GM21717 (cell line): Measurements from ENCODE around the gene KCNH3.

Experiments
- ATAC-seq: cut with Tn5 transposase; IDR thresholded peaks from one replicate; pipeline ENCODE4 v1.9.1; 2021; ENCODE audit warnings: mild to moderate bottlenecking, moderate library complexity; ENCODE audit not compliant: unreplicated experiment

The KCNH3 gene

DNA sequence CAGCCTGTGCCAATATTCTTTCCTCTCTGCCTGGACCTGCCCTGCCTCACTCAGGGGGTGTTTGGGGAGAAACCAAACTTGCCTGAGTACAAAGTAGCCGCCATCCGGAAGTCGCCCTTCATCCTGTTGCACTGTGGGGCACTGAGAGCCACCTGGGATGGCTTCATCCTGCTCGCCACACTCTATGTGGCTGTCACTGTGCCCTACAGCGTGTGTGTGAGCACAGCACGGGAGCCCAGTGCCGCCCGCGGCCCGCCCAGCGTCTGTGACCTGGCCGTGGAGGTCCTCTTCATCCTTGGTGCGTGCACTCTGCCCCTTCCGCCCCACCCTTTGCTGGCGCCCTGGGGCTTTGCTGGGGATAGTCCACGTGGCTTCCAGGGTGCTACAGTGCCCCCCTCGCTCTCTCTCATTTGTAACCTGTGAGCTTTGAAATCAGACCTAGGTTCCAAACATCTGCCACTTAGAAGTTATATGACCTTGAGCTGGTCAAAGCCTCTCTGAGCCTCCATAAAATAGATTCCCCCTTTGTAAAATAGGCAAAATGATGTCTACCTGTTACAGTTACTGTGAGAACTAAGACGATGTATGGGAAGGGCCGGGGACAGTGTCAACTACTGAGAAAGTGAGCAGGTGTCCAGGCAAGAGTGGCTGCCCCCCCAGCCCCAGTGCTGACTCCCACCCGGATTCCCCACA is 4.5 kb downstream of the KCNH3 start:
- no peak for ATAC-seq

DNA sequence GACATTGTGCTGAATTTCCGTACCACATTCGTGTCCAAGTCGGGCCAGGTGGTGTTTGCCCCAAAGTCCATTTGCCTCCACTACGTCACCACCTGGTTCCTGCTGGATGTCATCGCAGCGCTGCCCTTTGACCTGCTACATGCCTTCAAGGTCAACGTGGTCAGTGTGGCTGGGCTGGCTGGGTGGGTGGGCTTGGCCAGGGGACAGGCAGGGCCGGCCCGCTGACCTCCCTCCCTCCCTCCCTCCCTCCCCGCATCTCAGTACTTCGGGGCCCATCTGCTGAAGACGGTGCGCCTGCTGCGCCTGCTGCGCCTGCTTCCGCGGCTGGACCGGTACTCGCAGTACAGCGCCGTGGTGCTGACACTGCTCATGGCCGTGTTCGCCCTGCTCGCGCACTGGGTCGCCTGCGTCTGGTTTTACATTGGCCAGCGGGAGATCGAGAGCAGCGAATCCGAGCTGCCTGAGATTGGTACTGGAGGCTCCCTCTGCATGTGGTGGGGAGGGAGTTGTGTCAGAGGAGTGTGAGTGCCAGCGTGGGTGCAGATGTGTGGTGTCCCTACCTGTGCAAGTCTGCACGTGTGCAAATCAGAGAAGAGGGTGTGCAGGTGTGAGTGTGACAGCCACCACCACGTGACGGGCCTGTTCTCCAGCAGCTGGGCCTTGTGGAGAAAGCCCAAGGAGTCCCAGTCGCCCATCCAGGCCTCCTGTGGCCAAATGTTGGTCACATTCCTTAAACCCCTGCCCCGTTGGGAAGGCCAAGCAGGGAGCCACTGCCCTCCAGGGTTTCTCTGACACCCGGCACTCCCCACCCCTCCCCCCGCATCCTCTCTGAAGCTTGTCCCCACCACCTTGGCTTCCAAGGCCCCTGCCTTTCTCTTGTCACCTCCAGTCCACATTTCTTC is 5.3 kb downstream of the KCNH3 start:
- no peak for ATAC-seq

DNA sequence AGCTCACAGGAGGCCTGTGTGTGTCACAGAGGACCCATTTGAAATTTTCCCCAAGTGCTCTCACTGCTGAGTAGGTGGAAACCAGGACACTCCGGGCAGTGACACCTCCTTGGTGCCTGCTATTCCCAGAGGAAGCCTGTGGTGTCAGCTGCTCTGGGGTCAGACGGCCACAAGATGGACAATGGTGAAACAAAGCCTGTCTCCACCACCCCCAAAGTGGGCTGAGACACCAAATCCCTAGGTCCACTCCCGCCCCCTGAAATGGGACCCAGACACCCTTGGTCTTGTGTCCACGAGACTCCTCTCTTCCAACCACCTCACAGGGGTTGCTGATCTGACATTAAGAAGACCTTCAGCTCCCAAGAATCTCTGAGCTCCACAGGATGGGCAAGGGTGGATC is 7.0 kb downstream of the KCNH3 start:
- no peak for ATAC-seq

DNA sequence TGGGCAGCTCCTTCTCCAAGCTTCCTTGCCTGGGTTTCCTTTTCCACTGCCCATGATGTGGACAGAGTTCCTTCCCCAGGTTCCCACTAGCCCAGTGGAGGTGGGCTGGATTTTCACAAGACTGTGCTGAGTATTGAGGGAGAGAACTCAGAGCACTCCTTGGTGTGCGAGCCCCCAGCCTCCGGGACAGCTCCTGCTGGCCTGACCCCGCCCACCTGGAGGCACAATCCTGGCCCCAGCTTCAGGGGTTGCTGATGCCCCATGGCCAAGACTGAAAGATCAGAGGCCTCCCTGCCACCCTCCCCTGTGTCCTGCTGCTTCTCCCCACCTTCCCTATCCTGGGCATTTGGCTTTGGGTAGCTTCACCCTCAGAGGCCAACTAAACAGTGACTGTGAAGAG is 7.7 kb downstream of the KCNH3 start:
- ATAC-seq, result no peak

DNA sequence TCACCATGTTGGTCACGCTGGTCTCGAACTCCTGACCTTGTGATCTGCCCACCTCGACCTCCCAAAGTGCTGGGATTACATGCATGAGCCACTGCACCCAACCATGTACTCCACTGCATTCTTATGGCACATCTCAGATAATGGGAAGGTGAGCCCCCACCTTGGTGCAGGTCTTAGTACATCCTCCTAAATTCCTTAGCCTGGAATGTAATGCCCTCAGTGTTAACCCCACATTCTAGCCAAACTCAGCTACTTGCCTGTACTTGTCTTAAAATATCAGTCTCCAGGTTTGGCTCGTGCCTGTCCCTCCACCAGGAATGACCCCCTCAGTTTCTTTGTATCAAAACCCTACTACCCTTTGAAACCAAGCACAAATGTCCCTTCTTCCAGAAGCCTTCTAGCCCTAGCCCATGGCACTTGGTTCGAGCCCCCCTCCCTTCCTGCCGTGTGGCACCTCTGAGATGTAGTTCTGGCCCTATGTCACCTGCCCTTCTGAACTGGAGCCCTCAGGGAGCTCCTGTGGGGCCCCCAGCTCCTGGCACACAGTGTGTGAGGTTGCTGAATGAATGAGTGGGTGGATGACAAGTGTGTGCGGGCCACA is 8.4 kb downstream of the KCNH3 start:
- ATAC-seq, result no peak

DNA sequence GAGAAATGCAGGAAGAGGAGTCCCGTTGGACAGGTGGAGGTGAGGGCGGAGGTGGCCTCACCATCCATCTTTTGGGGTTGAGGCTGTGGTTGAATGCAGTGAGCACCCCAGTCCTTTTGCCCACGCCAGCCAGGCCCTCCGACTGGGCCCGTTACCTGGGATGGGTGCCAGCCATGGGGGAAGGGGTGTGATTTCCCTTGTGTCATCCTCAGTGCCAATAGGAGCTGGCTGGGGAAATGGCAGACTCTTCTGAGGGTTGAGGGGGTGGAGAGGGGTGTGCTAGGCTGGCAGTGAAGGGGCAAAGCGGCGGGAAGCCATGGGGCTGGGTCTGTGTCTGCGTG is 9.6 kb downstream of the KCNH3 start:
- ATAC-seq, result no peak

DNA sequence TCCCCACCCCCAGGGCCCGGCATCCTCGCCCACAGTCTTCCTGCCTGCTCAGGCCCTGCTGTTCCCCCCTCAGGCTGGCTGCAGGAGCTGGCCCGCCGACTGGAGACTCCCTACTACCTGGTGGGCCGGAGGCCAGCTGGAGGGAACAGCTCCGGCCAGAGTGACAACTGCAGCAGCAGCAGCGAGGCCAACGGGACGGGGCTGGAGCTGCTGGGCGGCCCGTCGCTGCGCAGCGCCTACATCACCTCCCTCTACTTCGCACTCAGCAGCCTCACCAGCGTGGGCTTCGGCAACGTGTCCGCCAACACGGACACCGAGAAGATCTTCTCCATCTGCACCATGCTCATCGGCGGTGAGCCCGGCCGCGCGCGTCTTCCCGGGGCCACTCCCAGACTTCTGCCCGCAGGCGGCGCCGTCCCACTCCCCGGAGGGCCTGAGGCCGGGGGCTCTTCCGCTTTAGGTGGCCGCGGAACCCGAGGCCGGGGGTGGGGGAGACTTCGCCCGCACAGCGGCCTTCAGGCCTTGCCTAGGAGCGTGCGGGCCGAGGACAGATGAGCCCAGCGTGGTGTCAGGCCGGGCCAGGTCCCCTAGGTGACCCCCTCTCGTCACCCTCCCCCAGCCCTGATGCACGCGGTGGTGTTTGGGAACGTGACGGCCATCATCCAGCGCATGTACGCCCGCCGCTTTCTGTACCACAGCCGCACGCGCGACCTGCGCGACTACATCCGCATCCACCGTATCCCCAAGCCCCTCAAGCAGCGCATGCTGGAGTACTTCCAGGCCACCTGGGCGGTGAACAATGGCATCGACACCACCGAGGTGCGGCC is 10.2 kb downstream of the KCNH3 start:
- ATAC-seq, result no peak

DNA sequence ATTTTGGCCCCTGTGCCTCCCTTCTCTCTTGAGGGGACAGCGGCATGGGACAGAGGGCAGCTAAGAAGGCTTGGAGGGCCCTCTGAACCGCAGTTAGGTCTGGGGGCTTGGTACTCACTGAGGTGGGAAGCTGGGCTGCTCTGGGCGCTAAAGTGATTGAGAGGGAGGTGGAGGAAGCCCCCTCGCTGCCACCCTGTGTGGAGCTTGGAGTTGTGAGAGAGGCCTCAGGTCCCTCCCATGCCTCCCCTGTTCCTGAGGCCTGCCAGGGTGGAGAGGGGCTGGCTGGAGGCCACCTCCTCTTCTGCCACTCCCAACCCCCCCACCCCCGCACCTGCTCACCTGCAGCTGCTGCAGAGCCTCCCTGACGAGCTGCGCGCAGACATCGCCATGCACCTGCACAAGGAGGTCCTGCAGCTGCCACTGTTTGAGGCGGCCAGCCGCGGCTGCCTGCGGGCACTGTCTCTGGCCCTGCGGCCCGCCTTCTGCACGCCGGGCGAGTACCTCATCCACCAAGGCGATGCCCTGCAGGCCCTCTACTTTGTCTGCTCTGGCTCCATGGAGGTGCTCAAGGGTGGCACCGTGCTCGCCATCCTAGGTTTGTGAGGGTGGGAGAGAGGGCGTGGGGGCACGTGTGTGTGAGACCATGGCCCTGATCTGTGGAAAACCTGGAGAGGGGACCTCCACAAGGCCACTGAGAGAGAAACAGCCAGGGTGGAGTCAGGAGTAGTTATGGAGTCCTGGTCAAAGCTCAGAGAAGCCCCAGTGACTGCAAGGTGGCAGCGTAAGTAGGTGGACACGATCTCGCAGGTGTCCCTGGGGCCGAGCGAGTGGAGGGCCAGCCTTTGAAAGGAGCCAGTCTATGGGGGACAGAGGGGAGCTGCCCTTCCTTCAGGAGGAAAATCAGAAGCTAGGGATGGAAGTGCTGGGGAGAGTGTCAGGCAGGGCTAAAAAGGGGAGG is 11.2 kb downstream of the KCNH3 start:
- ATAC-seq, result no peak

DNA sequence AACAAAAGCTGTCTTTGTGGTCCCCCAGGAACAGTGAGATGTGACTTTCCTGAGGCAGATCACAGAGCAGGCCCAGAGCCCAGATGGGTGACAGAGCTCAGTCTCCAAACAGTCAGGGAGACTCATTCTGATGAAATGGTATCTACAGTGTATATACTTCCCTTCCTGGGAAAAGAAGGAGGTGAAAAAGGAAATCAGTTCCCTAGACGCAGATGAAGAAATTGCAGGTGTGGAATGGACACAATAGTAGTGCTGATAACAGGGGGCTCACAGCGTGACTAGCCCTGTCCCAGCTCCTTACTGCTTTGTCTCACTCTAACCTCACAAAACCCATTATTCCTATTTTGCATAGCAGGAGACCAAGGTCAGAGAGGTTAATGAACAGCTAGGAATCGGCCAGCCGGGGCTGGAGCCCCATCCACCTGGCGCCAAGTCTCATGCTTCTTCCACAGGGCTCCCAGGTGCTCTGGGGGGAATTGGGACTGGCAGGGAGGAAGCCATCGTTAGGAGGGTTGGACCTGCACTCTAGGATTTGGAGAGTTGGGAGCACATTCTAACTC is 11.9 kb downstream of the KCNH3 start:
- ATAC-seq, result no peak

DNA sequence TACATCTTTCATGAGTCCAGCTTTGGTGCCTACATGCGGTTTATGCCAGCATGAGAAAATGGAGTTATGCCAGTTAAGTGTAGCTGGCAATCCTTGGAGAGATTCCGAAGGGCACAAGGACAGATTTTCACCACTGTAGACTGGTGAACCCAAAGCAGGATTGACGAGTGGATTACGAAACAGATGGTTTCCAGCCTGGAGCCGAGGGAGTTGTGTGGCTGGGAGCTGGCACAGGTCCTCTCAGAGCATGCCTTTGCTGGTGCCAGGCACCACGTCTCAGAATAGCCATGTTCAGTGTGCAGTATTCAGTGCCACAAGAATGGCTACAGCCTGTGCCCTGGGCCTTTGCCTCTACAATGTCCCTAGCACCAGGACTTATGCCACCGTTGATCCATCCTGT is 13.2 kb downstream of the KCNH3 start:
- ATAC-seq, result no peak

DNA sequence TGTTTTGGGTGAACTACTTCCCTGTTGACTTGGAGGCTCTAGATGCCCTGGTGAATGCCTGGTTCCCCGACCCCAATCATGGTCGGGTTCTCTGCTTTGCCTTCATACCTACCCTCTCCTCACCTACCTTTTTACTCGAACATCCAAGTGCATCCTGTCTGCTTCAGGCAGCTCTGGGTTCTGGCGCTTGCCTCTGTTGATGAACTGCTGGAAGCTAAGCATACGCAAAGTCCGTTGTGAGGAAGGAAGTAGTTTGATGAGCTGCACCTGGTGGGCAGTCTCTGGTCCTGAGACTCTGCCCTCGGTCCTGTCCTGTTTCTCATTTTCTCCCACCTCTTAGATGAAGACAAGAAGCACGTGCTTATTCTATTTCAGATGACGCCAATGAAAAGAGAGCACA is 13.6 kb downstream of the KCNH3 start:
- ATAC-seq, result no peak

DNA sequence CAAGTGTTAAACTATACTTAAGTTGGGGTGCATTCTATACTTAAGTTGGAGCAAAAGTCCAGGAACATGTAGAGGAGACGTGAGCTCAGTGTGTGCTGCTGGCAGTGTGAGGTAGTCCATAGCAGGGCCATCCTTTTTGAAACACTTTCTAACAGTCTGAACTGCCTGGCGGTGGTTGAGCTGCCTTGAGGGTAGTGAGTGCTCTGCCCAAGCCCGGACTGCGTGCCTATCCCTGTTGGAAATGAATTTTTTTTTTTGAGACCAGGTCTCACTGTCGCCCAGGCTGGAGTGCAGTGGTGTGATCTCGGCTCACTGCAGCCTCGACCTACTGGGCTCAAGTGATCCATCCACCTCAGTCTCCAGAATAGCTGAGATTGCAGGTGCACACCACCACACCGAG is 14.1 kb downstream of the KCNH3 start:
- ATAC-seq, result no peak

DNA sequence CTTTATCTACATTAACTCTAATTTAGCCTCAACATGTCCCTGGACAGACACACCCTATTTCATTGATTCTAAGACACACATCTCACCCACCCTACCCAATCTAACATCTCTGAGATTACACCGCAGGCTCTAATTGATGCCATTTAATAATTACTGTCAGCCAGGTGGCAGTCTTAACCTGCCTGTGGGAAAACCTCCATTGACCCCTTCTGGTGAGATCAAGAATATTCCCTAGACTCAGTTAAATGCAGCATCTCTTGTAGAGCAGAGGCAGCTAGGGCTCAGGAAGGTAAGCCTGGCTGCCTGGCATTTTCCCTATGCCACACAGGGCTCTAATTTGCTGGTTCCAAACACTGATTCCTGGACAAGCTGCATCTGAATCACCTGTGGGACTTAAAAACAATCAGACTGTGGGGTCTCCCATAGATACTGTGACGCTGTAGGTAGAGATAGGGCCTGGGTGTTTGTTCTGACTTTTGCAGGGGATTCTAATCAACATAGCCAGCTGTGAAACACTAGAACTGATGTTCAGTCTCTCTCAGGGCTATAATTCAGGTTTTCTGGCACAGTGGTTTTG is 14.8 kb downstream of the KCNH3 start:
- no peak for ATAC-seq

DNA sequence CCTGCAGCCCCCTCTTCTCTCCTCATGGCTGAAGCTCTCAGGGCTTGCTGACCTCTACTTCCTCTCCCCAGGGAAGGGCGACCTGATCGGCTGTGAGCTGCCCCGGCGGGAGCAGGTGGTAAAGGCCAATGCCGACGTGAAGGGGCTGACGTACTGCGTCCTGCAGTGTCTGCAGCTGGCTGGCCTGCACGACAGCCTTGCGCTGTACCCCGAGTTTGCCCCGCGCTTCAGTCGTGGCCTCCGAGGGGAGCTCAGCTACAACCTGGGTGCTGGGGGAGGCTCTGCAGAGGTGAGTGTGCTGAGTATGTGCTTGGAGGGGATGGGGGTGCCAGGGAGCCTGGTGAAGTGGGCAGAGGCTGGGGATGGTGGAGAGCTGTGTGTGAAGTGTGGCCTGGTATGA is 15.4 kb downstream of the KCNH3 start:
- ATAC-seq, result no peak

DNA sequence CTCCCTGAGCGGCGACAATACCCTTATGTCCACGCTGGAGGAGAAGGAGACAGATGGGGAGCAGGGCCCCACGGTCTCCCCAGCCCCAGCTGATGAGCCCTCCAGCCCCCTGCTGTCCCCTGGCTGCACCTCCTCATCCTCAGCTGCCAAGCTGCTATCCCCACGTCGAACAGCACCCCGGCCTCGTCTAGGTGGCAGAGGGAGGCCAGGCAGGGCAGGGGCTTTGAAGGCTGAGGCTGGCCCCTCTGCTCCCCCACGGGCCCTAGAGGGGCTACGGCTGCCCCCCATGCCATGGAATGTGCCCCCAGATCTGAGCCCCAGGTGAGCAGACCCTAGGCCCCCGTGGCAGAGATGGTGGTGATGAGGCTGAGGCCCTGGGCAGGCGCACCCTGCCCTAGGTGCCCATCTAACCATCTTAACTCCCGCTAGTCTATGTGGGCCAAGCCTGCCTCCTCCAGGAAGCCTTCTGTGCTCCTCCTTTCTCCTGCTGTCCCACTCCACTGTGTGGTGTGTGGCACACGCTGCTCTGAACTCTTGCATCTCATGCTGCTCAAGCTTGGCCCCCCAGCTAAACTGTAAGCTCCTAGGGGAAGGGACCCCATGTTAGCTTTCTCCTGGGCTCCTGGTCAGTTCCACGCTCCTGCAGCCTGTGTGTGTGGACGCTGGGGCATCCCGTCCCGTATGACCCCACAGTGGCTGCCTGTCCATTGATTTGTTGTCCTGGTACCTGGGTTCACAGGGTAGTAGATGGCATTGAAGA is 17.0 kb downstream of the KCNH3 start:
- no peak for ATAC-seq

DNA sequence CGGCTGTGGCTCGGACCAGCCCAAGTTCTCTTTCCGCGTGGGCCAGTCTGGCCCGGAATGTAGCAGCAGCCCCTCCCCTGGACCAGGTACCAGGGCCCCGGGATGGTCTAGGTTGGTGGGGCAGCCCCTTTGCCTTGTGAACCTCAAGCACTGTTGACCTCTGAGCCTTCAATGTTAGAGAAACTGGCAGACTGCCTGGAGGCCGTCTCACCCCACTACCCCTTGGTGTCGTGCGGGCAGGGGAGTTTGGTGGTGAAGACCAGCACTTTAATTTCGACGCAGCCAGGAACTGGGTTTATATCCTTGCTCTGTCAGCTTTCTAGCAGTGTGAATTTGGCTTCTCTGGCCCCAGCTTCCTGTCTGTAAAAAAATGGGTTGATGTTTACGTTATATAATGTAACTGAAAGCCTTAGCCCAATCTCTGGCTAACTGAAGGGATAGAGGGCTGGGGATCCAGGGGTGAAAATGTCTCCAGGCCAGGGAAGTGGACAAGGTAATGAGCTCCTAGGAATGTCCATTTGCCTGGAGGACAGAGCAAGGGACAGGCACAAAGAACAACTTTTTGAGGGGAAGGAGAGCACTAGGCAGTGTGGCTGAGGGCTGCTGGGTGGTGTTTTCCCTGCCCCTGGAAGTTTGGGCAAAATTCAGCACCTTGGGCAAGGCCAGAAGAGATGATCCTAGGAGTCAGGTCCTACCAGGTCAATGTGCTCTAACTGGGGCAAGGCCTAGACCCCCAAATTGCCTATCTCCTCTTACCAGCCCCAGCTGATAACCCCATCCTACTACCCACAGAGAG is 17.8 kb downstream of the KCNH3 start:
- no peak for ATAC-seq

DNA sequence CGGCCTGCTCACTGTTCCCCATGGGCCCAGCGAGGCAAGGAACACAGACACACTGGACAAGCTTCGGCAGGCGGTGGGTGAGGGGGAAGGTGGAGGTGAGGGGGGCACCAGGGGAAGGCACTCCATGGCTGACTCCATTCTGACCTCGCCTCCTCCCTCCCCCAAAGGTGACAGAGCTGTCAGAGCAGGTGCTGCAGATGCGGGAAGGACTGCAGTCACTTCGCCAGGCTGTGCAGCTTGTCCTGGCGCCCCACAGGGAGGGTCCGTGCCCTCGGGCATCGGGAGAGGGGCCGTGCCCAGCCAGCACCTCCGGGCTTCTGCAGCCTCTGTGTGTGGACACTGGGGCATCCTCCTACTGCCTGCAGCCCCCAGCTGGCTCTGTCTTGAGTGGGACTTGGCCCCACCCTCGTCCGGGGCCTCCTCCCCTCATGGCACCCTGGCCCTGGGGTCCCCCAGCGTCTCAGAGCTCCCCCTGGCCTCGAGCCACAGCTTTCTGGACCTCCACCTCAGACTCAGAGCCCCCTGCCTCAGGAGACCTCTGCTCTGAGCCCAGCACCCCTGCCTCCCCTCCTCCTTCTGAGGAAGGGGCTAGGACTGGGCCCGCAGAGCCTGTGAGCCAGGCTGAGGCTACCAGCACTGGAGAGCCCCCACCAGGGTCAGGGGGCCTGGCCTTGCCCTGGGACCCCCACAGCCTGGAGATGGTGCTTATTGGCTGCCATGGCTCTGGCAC is 18.5 kb downstream of the KCNH3 start:
- ATAC-seq, result no peak
